GM21825 (cell line): Measurements from ENCODE around the gene MRPL23.
"Not testable (repeated sequence)": the region's sequence is repeated elsewhere in the genome, so short reads cannot be mapped to it uniquely, and the experiment has no call there.

Source experiments
- ATAC-seq: cut with Tn5 transposase; IDR thresholded peaks from one replicate; pipeline ENCODE4 v1.9.1; 2021; ENCODE audit warnings: mild to moderate bottlenecking, moderate library complexity; ENCODE audit not compliant: unreplicated experiment

Gene MRPL23

DNA sequence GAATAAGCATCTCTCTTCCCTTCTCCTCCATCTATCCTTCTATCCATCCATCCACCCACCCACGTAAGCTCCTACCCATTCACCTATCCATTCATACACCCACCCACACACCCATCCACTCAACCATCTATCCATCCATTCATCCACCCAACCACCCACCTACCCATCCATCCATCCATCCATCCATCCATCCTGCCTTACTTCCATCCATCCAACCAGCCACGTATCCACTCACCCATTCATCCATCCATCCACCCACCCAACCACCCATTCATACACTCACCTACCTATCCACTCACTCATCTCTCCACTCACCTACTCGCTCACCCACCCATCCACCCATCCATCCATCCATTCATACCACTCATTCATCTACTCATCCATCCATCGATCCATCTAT lies 14.5 kb upstream of the MRPL23 start:
- no peak for ATAC-seq

DNA sequence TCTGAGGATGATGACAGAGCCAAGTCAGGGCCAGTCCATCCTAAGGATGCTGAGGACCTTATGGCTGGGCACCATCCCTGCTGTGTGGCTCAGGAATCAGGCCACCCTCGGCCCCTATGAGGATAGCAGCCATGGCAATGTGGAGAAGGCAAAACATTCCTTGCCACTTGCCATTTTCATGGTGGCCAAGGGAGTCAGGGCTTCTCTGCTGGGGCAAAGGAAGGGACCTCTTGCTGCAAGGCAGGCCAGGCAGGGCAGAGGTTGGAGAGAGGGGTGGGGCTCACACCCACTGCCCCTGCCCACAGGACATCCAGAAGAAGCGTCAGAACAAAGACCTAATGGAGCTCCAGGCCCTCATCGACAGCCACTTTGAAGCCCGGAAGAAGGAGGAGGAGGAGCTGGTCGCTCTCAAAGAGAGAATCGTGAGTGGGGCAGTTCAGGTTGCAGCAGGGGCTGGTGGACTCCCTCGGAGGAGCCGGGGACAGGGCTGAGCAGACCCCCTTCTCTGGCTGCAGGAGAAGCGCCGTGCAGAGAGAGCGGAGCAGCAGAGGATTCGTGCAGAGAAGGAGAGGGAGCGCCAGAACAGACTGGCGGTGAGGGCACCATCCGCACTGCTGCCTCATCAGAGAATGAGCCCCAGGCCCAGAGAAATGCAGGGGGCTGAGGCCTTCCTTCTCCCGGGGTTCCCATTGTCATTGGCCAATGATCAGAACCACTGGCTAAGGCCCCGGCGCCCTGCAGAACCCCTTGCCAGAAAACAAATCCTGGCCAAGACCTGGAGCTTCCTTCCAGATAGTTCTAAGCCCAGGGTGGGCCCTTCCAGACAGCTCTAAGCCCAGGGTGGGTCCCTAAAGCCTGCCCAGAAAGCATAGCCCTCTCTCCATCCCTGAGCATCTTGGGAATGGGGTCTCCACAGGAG lies 13.5 kb upstream of the MRPL23 start:
- ATAC-seq: no peak

DNA sequence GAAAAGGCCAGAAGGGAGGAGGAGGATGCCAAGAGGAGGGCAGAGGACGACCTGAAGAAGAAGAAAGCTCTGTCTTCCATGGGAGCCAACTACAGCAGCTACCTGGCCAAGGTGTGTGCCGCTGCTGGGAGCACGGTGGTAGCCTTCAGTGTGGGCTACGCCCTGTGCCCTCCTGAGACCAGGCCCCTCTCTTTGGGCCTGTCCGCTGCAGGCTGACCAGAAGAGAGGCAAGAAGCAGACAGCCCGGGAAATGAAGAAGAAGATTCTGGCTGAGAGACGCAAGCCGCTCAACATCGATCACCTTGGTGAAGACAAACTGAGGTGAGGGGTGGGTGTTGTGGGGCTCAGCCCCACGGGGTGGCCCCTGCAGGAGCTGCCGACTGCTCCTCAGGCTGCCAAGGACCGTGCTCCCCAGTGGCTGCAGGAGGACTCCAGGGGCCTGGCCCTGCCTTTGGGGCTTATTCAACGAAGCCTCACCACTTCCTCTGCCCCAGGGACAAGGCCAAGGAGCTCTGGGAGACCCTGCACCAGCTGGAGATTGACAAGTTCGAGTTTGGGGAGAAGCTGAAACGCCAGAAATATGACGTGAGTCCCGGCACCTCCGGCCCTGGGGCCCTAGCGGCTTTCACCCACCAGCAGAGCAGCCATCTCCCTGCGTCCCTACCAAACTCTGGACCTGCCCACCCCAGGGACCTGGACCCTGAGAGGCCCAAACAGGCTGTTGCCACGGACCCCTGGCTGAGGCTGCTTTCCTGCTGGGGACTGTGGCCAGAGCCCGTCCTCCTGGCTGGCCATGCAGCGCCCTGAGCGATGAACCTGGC lies 12.6 kb upstream of the MRPL23 start:
- ATAC-seq: no peak

DNA sequence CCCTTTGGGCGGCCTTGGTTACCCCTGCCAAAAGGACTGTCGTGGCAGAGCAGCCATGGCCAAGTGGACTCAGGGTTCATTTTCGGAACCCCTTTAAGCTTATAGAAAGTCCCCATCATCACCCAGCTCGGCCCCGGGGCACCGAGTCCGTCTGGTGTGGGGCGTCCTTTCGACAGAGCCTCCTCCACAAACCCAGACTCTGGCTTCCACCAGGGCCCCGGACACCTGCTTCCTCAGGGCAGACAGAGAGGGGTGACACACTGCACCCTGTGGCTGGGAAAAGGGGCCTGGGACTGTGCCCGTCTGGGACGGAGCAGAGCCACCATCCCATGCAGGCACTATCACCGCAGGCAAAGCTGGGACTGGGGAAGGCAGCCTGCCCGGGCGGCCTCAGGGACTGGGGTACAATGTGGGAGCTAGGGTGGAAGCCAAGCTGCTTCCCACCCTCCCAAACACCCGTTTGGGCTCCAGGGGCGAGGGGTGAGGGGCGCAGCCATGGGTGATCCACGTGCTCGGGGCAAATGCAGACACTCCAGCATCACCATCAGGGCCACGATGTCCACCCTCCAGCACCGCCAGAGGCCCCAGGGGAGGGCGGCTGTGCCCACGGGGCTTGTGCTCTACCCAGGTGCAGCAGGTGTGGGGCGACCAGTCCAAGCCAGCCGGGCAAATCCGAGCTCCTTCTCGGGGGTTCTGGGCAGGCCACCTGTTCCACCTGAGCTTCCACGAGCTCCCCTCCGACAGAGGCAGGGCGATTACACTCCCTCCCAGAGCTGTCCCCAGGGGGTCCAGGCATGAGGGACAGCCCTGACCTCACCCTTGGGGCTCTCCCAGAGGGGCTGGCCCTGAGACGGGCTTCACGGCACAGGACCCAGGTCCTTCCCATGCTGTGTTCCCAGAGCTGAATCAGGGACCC lies 11.7 kb upstream of the MRPL23 start:
- no peak for ATAC-seq

DNA sequence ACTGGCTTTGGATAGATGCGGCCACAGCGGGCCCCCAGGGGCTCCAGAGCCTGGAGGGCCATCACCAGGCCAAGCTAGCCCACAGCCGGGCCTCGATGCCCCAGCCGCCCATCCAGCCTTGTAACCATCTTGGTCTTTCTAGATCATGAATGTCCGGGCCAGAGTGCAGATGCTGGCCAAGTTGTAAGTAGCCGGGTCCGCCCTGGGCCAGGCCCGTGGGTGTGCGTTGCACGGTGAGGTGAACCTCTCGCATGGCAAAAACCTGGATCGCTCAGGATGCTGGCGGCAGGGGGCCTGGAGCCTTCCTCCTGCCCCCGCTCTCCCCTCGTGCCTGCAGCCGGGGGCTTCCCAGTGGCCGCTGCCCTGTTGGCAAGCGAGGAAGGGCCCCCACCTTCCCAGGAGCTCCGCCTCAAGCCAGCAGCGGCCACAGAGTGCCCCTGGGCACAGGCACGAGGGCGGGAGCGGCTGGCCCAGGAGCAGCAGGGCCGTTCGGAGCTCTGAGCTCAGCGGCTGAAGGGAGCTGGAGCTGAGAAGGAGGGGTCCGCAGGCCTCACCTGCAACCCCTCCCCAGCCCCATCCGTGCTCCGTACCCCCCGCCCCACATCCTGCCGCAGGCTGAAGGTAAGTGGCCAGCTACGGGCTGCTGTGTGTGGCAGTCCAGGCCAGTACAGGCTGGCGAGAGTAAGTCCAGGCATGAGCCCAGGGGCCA lies 10.9 kb upstream of the MRPL23 start:
- no peak for ATAC-seq

DNA sequence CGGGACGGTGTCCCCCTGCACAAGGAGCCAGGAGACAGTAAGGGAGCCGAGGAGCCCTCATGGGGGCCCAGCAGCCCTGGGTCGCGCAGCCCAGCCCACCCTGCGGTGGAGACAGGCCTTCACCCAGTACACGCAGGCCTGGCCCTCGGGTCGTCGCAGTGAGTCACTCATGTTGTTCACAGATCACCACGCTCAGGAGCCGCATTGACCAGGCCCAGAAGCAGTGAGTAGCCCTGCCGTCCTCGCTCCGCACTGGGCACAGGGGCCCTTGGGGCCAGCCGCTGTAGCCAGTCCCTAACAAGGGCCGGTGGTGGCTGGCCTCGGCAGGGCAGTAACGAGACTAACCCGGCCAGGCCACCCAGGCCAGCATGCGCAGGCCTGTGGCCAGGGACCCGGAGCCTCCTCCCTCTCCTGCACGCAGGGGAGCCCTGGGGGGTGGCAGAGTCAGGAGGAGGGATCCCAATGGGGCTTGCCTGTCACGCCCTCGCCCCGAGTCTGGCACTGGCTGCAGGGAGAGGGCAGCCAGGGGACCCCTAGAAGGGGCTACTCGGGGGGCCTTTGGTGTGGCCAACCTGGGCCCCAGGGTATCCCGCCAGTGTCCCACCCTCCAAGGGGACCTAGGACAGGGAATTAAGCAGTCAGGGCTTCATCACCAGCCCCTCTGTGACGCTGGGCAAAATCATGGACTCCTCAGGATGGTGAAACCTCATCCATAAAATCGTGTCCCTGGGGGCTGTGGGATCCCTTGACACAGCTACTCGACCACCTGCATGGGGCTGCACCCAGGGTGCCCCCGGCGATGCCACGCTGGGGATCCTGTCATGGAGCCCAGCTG lies 10.1 kb upstream of the MRPL23 start:
- no peak for ATAC-seq

DNA sequence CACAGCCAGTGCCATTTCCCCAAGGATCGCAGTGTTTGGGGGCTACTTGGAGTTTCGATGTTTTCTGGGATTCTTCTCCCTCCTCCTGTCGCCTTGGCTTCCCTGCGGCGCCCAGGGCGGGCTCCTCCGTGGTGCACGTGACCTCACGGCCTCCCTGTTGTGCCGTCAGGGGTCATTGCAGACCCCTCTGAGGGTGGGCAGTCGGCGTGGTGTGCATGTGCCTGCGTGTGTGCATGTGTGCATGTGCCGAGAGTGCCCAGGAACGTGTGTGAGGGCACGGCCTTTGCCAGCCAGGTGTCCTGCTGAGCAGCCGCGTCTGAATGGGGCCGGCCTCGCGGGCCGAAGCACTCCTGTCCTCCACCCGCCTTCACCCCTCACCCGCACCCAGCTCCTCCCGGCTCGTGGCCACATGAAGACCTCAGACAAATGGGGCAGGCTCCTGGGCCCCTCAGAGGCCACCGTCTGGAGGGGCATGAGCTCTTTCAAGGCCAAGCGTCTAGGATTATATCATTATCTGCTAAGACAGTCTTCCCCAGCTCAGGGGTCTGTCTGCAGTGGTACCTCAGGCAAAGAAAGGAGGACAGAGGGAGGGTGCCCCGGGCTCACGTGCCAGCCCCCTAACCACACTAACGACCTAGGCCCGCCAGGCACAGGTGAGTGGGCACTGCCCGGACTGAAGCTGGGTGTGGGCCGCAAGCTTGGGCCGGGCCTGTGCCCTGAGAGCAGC lies 9.4 kb upstream of the MRPL23 start:
- ATAC-seq: no peak

DNA sequence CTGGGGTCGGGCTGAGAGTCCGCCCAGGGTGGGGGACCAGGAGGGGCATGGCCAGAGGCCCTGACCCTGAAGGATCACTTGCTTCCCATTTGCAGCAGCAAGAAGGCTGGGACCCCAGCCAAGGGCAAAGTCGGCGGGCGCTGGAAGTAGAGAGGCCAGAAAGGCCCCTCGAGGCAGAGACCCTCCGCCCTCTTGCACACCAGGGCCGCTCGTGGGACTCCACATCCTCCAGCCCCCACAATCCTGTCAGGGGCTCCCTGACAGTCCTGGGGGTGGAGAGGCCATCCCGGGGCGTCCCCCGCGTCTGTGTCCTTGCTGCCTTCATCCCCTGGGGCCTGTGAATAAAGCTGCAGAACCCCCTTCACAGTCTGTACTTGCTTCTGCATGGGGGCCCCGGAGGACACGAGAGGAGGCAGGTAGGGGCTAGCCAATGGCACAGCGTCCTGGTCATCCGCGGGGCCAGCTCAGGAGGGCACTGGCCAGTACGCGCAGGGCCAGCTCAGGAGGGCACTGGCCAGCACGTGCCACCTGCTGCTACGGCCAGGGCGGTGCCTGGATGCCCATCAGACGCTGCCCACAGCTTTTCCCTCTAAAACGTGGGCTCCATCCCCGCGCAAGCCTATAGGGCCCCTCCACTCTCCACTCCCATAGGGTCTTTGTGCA lies 8.7 kb upstream of the MRPL23 start:
- ATAC-seq: no peak

DNA sequence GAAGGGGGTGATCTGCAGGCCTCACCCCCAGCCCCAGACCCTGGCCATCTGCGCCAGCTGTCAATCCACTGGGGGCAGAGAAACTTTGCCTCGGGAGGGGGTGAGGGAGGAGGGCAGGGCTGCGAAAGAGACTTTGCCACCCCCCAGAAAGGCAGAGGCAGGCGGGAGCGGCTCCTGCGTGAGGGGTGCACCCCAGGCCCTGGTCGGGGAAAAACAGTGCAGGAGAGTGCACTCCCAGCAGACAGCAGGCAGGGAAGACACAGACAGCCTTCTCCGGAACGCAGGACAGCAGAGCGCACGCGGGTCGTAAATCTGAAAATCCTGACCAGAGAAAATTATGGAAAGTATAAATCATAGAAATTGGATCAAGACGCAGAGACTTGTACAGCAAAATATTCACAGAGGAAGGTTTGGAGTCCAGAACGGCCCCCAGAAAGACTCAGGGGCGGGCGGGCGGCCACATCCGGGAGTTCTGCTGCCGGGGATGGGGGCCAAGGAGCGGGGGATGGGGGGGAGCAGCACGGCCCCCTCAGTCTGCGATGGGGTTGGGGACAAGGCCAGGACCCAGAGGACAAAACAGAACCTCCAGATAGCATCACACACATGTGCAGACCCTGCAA lies 8.0 kb upstream of the MRPL23 start:
- no peak for ATAC-seq

DNA sequence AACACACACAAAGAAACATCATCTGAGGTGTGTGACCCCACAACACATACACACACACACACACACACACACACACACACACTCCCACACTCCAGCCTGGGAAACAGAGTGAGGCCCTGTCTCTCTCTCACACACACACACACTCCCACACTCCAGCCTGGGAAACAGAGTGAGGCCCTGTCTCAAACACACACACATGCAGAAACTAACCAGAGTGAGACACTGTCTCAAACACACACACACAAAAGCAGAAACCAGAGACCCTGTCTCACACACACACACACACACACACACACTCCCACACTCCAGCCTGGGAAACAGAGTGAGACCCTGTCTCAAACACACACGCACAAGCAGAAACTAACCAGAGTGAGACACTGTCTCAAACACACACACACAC lies 7.3 kb upstream of the MRPL23 start:
- not testable (repeated sequence) for ATAC-seq

DNA sequence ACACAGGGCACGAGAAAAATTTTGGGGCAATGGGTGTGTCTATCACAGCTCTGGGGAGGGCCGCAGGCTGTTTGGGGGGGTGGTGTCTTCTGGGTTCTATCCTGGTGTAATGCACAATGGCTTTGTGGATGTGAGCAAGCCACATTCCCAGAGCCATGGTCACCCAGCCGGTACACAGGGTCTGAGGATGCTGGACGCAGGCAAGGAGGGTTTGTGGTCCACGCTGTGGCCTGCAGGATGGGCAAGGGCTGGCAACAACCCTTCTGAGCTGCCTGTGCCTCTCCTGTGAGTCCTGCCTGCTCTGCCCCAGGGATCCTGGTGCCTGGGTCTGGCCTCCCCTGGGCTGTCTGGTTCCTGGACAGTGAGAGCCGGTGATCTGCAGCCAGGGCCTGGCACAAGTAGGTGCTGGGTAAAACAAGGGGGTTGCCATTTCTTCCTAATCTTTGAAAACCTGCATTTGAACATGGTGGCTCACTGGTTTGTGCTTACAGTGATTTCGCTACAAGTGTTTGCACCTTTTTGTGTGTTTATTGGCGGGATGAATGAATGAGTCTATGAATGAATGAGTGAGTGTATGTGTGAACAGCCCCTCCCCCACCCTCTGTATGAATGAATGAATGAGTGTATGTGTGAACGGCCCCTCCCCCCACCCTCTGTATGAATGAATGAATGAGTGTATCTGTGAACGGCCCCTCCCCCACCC lies 4.4 kb upstream of the MRPL23 start:
- ATAC-seq: no peak

DNA sequence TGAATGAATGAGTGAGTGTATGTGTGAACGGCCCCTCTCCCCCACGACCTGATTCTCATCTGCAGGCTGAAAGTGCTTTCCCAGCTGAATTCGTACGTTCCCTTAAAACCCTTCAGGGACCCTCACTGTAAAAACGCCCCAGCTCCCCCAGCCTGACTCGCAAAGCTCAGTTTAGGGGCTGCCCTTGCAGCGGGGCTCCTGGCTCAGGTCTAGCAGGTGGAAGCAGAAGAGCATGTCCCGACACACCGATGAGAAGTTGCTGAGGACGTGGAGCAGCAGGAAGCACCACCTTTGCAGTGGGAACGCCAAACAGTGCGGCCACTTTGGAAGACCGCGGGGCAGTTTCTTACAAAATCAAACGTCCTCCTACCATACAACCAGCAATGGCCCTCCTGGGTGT lies 3.6 kb upstream of the MRPL23 start:
- ATAC-seq: no peak

DNA sequence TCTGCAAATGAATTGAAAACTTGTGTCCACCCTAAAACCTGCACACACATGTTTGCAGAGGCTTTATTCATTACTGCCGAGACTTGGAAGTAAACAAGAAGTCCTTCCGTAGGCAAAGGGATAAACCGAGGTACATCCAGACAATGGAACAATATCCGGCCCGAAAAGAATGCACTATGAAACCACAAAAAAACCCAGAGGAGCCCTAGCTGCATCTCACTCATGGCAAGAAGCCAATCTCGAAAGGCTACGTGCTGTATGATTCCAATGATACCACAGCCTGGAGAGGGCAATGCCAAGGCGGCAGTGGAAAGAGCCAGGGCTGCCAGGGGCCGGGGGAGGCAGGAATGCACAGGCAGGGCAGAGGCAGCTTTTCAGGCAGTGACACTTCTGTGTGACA lies 3.2 kb upstream of the MRPL23 start:
- no peak for ATAC-seq

DNA sequence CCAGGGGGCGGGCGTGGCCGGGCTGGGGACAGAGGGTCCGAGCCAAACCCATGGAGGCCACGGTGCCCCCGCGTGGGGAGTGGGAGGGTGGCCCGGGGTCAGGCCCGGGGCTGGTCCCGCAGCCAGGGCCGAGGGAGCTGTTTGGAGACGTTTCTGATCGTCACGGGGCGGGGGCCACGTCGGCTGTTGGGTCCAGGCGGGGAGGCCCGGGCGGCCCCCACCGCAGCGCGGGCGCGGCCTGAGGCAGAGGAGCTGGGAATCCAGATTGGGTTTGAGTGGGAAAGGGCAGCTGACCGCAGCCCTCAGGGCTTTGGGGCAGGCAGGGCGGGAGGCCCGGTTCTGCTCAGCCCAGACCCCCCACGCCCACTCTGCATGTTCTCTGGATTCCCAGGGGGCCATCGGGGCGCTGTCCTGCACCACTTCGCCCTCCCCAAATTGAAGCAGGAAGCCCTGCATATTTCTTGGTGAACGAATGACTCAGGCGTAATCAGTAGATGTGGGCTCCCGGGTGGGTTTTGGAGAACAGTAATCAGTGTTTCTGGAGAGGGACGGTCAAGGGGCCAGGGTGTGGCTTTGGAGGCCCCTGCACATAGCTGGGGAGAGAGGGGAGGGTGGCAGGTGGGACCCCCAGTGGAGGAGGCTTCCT lies 583 bp downstream of the MRPL23 start:
- ATAC-seq: no peak

DNA sequence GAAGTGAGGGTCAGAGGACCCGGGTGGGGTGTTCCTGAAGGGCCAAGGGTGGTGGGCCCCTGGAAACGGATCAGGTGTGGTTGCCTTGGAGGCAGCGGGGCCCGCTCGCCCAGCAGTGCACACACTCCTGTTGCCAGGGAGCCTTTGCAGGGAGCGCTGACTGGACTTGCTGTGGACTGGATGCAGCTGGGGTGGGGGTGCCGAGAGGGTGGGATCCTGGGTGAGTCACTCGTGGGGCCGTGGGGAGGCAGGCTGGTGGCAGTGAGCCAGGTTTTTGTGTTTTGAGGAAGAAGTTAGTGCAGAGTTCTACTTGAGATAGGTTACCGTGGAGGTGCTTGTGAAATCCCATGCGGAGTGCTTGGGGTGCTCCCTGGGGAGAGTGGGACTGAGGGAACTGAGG lies 1.3 kb downstream of the MRPL23 start:
- no peak for ATAC-seq

DNA sequence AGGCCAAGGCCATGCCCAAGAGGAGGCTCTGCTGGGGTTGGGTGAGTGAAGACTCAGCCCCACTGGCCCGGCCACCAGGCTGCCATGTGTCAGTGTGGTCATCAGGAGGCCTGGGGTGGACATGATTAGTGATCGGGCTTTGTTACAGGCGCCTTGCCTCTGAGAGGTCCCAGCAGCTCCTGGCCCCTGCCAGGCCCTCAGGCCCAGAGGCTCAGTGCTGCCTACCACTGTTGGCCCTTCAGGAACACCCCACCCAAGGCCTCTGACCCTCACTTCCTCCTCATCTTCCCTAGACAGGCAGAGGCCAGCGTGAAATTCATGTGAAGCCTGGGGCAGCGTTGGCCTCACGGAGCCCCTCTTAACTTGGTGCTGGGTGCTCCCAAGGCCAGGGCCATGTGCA lies 2.2 kb downstream of the MRPL23 start:
- ATAC-seq: no peak

DNA sequence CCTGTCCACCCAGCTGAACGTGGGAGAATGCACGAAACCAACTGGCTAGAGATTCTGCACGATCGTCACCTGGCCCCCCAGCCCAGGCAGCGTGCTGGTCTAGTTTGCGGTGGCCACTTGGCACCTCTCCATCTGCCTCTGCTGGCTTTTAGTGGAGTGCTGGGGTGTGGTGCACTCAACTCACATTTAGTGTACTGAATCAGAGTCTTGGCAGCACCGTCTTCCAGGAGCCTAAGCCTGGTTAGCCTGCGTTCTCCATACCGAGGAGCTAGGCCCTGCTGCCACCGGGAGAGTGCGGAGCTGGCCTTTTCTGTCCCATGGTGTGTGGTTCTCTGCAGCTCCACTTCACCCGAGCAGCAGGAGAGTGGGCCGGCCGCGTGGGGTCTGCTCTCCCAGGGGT lies 2.8 kb downstream of the MRPL23 start:
- ATAC-seq: no peak
